GM12878 (cell line): ENCODE data around the gene ZNF547. TPM values are rescaled to one million over a fixed set of nuclear protein-coding genes. Genes with fewer than 3 reads are reported as not detected.

Experiments used
- ATAC-seq: fragments of 200-7000 bp; cut with Tn5 transposase; 3 replicates; pipeline ENCODE4 v1.9.1; 2020; ENCODE audit warnings: mild to moderate bottlenecking, moderate library complexity
- BruUV-seq: library from RNA; stranded (reverse); fragments of 400-500 nt; replicated peaks from 2 replicates; lab custom pipeline; 2021; lab: Mats Ljungman, UMichigan
- CTCF ChIA-PET: fragments of 300-600 bp; sonication (Branson Sonifier 250); formaldehyde crosslinking; extraction: SDS; loops from one replicate; lab custom pipeline; 2021; ENCODE audit warnings: inconsistent platforms; lab: Yijun Ruan, JAX
- POLR2A ChIA-PET: fragments of 350-600 bp; formaldehyde crosslinking; extraction: SDS; loops from one replicate; lab custom pipeline; 2021; ENCODE audit warnings: inconsistent platforms; lab: Charles Lee
- RAD21 ChIA-PET: fragments of 300-600 bp; sonication (Branson Sonifier 250); formaldehyde crosslinking; loops from one replicate; lab custom pipeline; 2023; ENCODE audit warnings: antibody characterized with exemption; ENCODE audit not compliant: unreplicated experiment; lab: Charles Lee
- SMC1A ChIA-PET: fragments of 300-600 bp; sonication (Branson Sonifier 250); formaldehyde crosslinking; loops from one replicate; lab custom pipeline; 2023; ENCODE audit not compliant: unreplicated experiment, uncharacterized antibody; lab: Charles Lee
- DNase-seq: peaks from one replicate; pipeline ENCODE4 v3.0.0-alpha.2; 2011; ENCODE audit warnings: low read depth, low spot score
- FAIRE-seq: peaks from 3 replicates; lab custom pipeline; 2011; peaks lifted over from hg19 to GRCh38; lab: Jason Lieb, UNC
- H2AFZ ChIP-seq: 2 replicates; pipeline ENCODE4 v1.6.0; 2011; ENCODE audit warnings: low read depth, low read length, control low read depth; ENCODE audit not compliant: control insufficient read depth
- H3K27ac ChIP-seq: 2 replicates; pipeline ENCODE4 v1.5.1; 2011; ENCODE audit warnings: control low read depth; ENCODE audit not compliant: control insufficient read depth, insufficient read depth
- H3K27me3 ChIP-seq, 2 experiments: replicated peaks in 1 of 2; 2 replicates each; pipeline versions ENCODE4 v1.6.0 to v1.6.1; 2011; ENCODE audit warnings: low read length in 1 of 2; ENCODE audit not compliant: control insufficient read depth in 2 of 2, insufficient read depth in 2 of 2
- H3K36me3 ChIP-seq, 2 experiments: 2 replicates each; pipeline ENCODE4 v1.5.1; 2011; ENCODE audit warnings: low read length in 1 of 2; ENCODE audit not compliant: control insufficient read depth in 2 of 2, insufficient read depth in 2 of 2
- H3K4me1 ChIP-seq: 2 replicates; pipeline ENCODE4 v1.6.1; 2011; ENCODE audit warnings: mild to moderate bottlenecking, low read length, moderate library complexity, mixed read lengths; ENCODE audit not compliant: control insufficient read depth, insufficient read depth
- H3K4me2 ChIP-seq: 2 replicates; pipeline ENCODE4 v1.6.0; 2011; ENCODE audit warnings: control low read depth; ENCODE audit not compliant: control insufficient read depth, insufficient read depth
- H3K4me3 ChIP-seq: fragments of 200-600 bp; sonication (generic); 2 replicates; pipeline ENCODE4 v1.5.1; 2016
- H3K79me2 ChIP-seq: 2 replicates; pipeline ENCODE4 v1.6.0; 2011; ENCODE audit warnings: low read length; ENCODE audit not compliant: control insufficient read depth, insufficient read depth
- H3K9ac ChIP-seq: 2 replicates; pipeline ENCODE4 v1.8.0; 2011; ENCODE audit warnings: low read length, control low read depth, mixed read lengths; ENCODE audit not compliant: control insufficient read depth, insufficient read depth
- H3K9me3 ChIP-seq: replicated peaks from 3 replicates; pipeline ENCODE4 v1.5.1; 2011; ENCODE audit warnings: mild to moderate bottlenecking, low read length; ENCODE audit not compliant: control insufficient read depth, insufficient read depth
- H4K20me1 ChIP-seq: 2 replicates; pipeline ENCODE4 v1.6.0; 2011; ENCODE audit not compliant: control insufficient read depth, insufficient read depth
- BMI1 ChIP-seq: fragments of 450-650 bp; IDR thresholded peaks from 2 replicates; pipeline ENCODE4 v1.6.1; 2016; ENCODE audit warnings: mild to moderate bottlenecking, moderate library complexity, borderline replicate concordance
- CBFB ChIP-seq: IDR thresholded peaks from 2 replicates; pipeline ENCODE4 v1.6.1; 2016; ENCODE audit warnings: antibody characterized with exemption, low read depth
- CBX5 ChIP-seq: sonication (generic); IDR thresholded peaks from 2 replicates; pipeline ENCODE4 v1.6.1; 2016; ENCODE audit warnings: low read depth, moderate library complexity, mild to moderate bottlenecking, inconsistent platforms
- CHD2 ChIP-seq: IDR thresholded peaks from 2 replicates; pipeline ENCODE4 v1.6.1; 2011; ENCODE audit warnings: low read depth, low read length, improper control_type of control experiment, borderline replicate concordance
- IRF4 ChIP-seq: IDR thresholded peaks from 2 replicates; pipeline ENCODE4 v1.6.1; 2011; ENCODE audit warnings: low read depth, low read length
- JUND ChIP-seq: IDR thresholded peaks from 2 replicates; pipeline ENCODE4 v1.6.1; 2012; ENCODE audit warnings: low read depth, mild to moderate bottlenecking, low read length, improper control_type of control experiment, moderate library complexity
- PAX8 ChIP-seq: fragments of 450-650 bp; IDR thresholded peaks from 2 replicates; pipeline ENCODE4 v1.6.1; 2017; ENCODE audit warnings: mild to moderate bottlenecking, moderate library complexity
- POU2F2 ChIP-seq: IDR thresholded peaks from 3 replicates; pipeline ENCODE4 v1.6.1; 2011; ENCODE audit warnings: low read depth, mild to moderate bottlenecking, low read length, borderline replicate concordance
- RUNX3 ChIP-seq: IDR thresholded peaks from 2 replicates; pipeline ENCODE4 v1.6.1; 2012; ENCODE audit warnings: low read length, inconsistent platforms
- SMAD1 ChIP-seq: fragments of 450-650 bp; IDR thresholded peaks from 2 replicates; pipeline ENCODE4 v1.6.1; 2018; ENCODE audit warnings: mild to moderate bottlenecking, low read depth; ENCODE audit not compliant: partially characterized antibody
- SP1 ChIP-seq: IDR thresholded peaks from one replicate; pipeline ENCODE4 v1.6.1; 2011; ENCODE audit warnings: low read depth, low read length
- SPI1 ChIP-seq: IDR thresholded peaks from 2 replicates; pipeline ENCODE4 v1.6.1; 2011; ENCODE audit warnings: low read depth, mild to moderate bottlenecking, low read length, moderate library complexity, borderline replicate concordance; ENCODE audit not compliant: insufficient read depth
- SREBF1 ChIP-seq: IDR thresholded peaks from 2 replicates; pipeline ENCODE4 v1.6.1; 2012; ENCODE audit warnings: mild to moderate bottlenecking, low read length
- ZNF217 ChIP-seq: fragments of 450-650 bp; IDR thresholded peaks from 2 replicates; pipeline ENCODE4 v1.6.1; 2017; ENCODE audit warnings: antibody characterized with exemption, mild to moderate bottlenecking
- ZZZ3 ChIP-seq: IDR thresholded peaks from 2 replicates; pipeline ENCODE4 v1.6.1; 2011; ENCODE audit warnings: low read depth; ENCODE audit not compliant: control insufficient read depth, insufficient read length
- WGBS: methylation state at CpG from one replicate; pipeline ENCODE4 v1.1.6; 2016; ENCODE audit warnings: low lambda C conversion rate; ENCODE audit not compliant: insufficient replicate concordance, insufficient coverage; ENCODE audit errors: missing lambda C conversion rate; 5-methylcytosine and 5-hydroxymethylcytosine counted together
- in situ Hi-C: fragments of 300-500 bp; cut with MboI; formaldehyde crosslinking; loops from 9 replicates; pipeline ENCODE4 v1.14.3; 2018; ENCODE audit warnings: mixed read lengths
- intact Hi-C: fragments of 100-400 bp; cut with micrococcal nuclease; formaldehyde crosslinking; loops from one replicate; pipeline ENCODE4 v1.14.2; 2022; ENCODE audit not compliant: unreplicated experiment
- polyA plus RNA-seq, 11 experiments: library from polyadenylated mRNA; depleted of rRNA in 4 of 11; unstranded in 6 of 11; stranded (reverse) in 5 of 11; fragments of >200 nt; fragmentation: Nextera tagmentation in 4 of 11; fragmentation: Illumina TruSeq in 1 of 11; extraction: Ambion mirVana in 4 of 11; extraction: Trizol in 1 of 11; gene quantifications; 1 replicate in 1 of 11; 2 replicates in 10 of 11; pipeline versions ENCODE4 v1.2.1 to v1.2.3, GENCODE V29; 2011 to 2016; ENCODE audit warnings: inconsistent platforms in 2 of 11, missing spikeins in 2 of 11, low read depth in 1 of 11
- total RNA-seq, 4 experiments: library from RNA; depleted of rRNA in 3 of 4; stranded (reverse); fragments of >200 nt in 3 of 4; fragmentation: Illumina TruSeq in 1 of 4; extraction: Trizol in 1 of 4; gene quantifications; 2 replicates each; pipeline versions ENCODE4 v1.2.1 to v1.2.3, GENCODE V29; 2013 to 2021
- TF ChIP-seq, protein P1 (sequence below): fragments of 150-350 bp; IDR thresholded peaks from 2 replicates; pipeline ENCODE4 v1.6.1; 2016; ENCODE audit warnings: low read depth, low read length

ZNF547 gene
- total and polyA plus RNA-seq, 10 of the 15 experiments (the other 5 are each of a cell fraction or from before 2014, with no cell fraction given), result 2.3 to 6.0 (median 3.3) TPM

DNA sequence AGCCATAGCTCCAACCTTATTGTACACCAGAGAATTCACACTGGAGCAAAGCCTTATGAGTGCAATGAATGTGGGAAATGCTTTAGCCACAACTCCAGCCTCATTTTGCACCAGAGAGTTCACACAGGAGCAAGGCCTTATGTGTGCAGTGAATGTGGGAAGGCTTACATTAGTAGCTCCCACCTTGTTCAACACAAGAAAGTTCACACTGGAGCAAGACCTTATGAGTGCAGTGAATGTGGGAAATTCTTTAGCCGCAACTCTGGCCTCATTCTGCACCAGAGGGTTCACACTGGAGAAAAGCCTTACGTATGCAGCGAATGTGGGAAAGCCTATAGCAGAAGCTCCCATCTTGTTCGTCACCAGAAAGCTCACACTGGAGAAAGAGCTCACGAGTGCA lies 5.9 kb upstream of the ZNF547 start:
- DNase-seq (no peak), ATAC-seq (no peak), FAIRE-seq (no peak)
- Histone ChIP-seq H3K4me1 (no peaks in the 10 kb centered on the region), H3K79me2 (peaks cover 8% of the 10 kb centered on the region), H4K20me1 (no peaks in the 10 kb centered on the region), H3K9ac (no peak overlapping the region), H3K27ac (no peak overlapping the region), H3K36me3 (peaks cover 10 to 33% of the 10 kb centered on the region in 2 experiments), H3K4me2 (no peak overlapping the region), H2AFZ (no peak overlapping the region), H3K27me3 (no peaks in the 10 kb centered on the region), H3K9me3 (peaks cover 14% of the 10 kb centered on the region; the same call in 1 of the 3 replicates), H3K4me3 (no peak overlapping the region)
- ChIA-PET SMC1A (interaction anchor here (0.8 kb wide), 1 partner anchor 55 kb away, joined by 3 read pairs; no protein-coding TSS in a partner anchor), CTCF (interaction anchor here (1.4 kb wide), 1 partner anchor 32 kb away, joined by 3 read pairs; the partner anchor contains the start of gene ZNF548), POLR2A (interaction anchor here (0.6 kb wide), 1 partner anchor 10 kb away, joined by 3 read pairs; no protein-coding TSS in a partner anchor), RAD21 (no interaction called here)
- TF ChIP-seq CBFB (no peak), SREBF1 (no peak), SPI1 (no peak)
- in situ Hi-C loops, result no loop called here
- WGBS, result 95% methylated on average over 5 of the region's 5 CpGs
- intact Hi-C loops, result no loop called here
- BruUV-seq, result no TSS peak

DNA sequence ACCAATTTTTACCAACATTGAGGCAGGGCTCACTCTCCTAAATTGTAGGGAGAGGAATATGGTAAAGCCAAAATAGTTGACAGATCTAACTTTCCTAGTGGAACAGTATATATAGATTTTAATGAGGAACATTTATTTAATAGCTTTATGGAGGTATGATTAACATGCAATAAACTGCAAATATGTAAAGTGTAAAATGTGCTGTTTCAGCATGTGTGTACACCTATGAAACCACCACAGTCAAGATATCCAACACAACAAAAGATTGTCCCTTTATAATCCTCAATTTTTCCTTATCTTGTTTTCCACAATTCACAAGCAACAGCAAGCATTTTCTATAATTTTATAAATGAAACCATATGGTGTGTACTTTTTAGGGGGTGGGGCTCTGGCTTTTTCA lies 4.1 kb upstream of the ZNF547 start:
- peaks cover 5% of the 10 kb centered on the region for H3K79me2 ChIP-seq
- H2AFZ ChIP-seq, result no peak overlapping the region
- peaks cover 14% of the 10 kb centered on the region; the same call in 1 of the 3 replicates for H3K9me3 ChIP-seq
- H3K27ac ChIP-seq, result no peak overlapping the region
- in situ Hi-C loops, result no loop called here
- CTCF ChIA-PET, result no interaction called here
- no peak overlapping the region for H3K4me2 ChIP-seq
- DNase-seq (no peak), ATAC-seq (no peak), FAIRE-seq (no peak)
- no TSS peak for BruUV-seq
- no peak overlapping the region for H3K9ac ChIP-seq
- no peak overlapping the region for H3K4me3 ChIP-seq
- no peaks in the 10 kb centered on the region for H3K4me1 ChIP-seq
- H3K27me3 ChIP-seq, result no peaks in the 10 kb centered on the region
- POLR2A ChIA-PET, result no interaction called here
- H3K36me3 ChIP-seq, result peaks cover 10 to 27% of the 10 kb centered on the region in 2 experiments
- no peaks in the 10 kb centered on the region for H4K20me1 ChIP-seq
- SMC1A ChIA-PET, result no interaction called here
- intact Hi-C loops, result no loop called here
- RAD21 ChIA-PET, result no interaction called here
- TF ChIP-seq SMAD1, result no peak
- TF ChIP-seq RUNX3, result no peak
- no peak for TF ChIP-seq JUND
- TF ChIP-seq POU2F2, result no peak
- no peak for TF ChIP-seq CBFB
- no peak for TF ChIP-seq PAX8
- TF ChIP-seq ZNF217, result no peak
- no peak for TF ChIP-seq IRF4
- TF ChIP-seq BMI1, result no peak
- TF ChIP-seq SP1, result no peak
- no peak for TF ChIP-seq CHD2
- no peak for TF ChIP-seq ZZZ3
- TF ChIP-seq CBX5, result no peak
- TF ChIP-seq, protein P1, sequence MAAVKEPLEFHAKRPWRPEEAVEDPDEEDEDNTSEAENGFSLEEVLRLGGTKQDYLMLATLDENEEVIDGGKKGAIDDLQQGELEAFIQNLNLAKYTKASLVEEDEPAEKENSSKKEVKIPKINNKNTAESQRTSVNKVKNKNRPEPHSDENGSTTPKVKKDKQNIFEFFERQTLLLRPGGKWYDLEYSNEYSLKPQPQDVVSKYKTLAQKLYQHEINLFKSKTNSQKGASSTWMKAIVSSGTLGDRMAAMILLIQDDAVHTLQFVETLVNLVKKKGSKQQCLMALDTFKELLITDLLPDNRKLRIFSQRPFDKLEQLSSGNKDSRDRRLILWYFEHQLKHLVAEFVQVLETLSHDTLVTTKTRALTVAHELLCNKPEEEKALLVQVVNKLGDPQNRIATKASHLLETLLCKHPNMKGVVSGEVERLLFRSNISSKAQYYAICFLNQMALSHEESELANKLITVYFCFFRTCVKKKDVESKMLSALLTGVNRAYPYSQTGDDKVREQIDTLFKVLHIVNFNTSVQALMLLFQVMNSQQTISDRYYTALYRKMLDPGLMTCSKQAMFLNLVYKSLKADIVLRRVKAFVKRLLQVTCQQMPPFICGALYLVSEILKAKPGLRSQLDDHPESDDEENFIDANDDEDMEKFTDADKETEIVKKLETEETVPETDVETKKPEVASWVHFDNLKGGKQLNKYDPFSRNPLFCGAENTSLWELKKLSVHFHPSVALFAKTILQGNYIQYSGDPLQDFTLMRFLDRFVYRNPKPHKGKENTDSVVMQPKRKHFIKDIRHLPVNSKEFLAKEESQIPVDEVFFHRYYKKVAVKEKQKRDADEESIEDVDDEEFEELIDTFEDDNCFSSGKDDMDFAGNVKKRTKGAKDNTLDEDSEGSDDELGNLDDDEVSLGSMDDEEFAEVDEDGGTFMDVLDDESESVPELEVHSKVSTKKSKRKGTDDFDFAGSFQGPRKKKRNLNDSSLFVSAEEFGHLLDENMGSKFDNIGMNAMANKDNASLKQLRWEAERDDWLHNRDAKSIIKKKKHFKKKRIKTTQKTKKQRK, result no peak
